Measurements from ENCODE around the gene LENEP.

The LENEP gene

GRCh38 chr1:154961207-154962155 is 31.9 kb upstream of the LENEP start, which contains the start of gene PYGO2:
Gene PYGO2 (minus strand): TSS chr1:154961782. CDS start chr1:154961576, 206 bp downstream.
- H3K27ac ChIP-seq = peak within 1 kb of the TSS; percentile 97
- DNase-seq (ENCODE audit: low spot score) = peak; percentile 90
- peak within 1 kb of the TSS; percentile 78 for H3K4me3 ChIP-seq
- TF ChIP-seq, protein P1, sequence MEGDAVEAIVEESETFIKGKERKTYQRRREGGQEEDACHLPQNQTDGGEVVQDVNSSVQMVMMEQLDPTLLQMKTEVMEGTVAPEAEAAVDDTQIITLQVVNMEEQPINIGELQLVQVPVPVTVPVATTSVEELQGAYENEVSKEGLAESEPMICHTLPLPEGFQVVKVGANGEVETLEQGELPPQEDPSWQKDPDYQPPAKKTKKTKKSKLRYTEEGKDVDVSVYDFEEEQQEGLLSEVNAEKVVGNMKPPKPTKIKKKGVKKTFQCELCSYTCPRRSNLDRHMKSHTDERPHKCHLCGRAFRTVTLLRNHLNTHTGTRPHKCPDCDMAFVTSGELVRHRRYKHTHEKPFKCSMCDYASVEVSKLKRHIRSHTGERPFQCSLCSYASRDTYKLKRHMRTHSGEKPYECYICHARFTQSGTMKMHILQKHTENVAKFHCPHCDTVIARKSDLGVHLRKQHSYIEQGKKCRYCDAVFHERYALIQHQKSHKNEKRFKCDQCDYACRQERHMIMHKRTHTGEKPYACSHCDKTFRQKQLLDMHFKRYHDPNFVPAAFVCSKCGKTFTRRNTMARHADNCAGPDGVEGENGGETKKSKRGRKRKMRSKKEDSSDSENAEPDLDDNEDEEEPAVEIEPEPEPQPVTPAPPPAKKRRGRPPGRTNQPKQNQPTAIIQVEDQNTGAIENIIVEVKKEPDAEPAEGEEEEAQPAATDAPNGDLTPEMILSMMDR (IDR thresholded peaks at IDR 0.05) = peak; percentile 35

DNA sequence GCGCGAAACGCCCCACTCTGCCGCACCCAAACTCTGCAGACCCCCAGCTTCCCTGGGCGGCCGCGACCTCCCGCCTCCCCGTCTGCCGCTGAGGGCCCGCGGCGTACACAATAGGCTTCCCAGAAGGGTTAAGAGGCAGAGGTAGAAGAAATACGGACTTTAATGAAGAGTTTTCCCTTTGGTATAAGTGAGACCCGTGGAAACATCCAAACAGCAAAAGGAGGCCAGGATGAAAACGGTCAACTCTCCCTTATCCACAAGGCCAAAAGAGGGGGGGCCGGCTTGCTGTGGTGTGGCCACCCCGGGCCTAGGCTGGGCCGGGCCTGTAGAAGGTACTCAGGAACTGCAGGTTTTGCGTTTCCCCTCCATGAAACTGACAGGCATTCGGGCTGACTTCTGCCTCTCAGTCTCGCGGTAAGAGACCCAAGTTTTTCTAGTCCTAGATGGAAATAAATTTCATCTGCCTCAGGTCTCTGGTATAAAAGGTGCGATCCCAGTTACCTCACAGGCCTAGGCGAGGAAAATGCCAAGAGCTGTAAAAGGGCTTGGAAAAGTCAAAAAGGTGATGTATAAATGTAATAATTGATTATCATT is 31.1 kb upstream of the LENEP start:
- TF ChIP-seq, protein P1 (IDR thresholded peaks at IDR 0.05) = no peak
- DNase-seq (ENCODE audit: low spot score) = no peak
- Histone ChIP-seq H3K27ac (peak overlapping the region; percentile 97), H3K4me3 (peak overlapping the region; percentile 78)

- Histone ChIP-seq H3K27ac (peak overlapping the region; percentile 97), H3K4me3 (peak overlapping the region; percentile 78)
- no peak for DNase-seq (ENCODE audit: low spot score)
- TF ChIP-seq, protein P1 (IDR thresholded peaks at IDR 0.05) = no peak
Observed at GRCh38 chr1:154962795-154963330, 30.5 kb upstream of the LENEP start.

- peak overlapping the region in 1 of 2 donors; percentile 97 for H3K27ac ChIP-seq
- no peak for DNase-seq (ENCODE audit: low spot score)
- TF ChIP-seq, protein P1 (IDR thresholded peaks at IDR 0.05) = no peak
- H3K4me3 ChIP-seq = no peak overlapping the region
Observed at GRCh38 chr1:154963643-154964042, 29.7 kb upstream of the LENEP start.

GRCh38 chr1:154964359-154964758 is 29.0 kb upstream of the LENEP start:
- no peak for DNase-seq (ENCODE audit: low spot score)
- H3K4me3 ChIP-seq = no peak overlapping the region
- H3K27ac ChIP-seq = no peak overlapping the region
- TF ChIP-seq, protein P1 (IDR thresholded peaks at IDR 0.05) = no peak

GRCh38 chr1:154966111-154966510 is 27.3 kb upstream of the LENEP start:
- DNase-seq (ENCODE audit: low spot score) = no peak

More at GRCh38 chr1:154966111-154966510, 27.3 kb upstream of the LENEP start:
- Histone ChIP-seq H3K4me3 (no peak overlapping the region), H3K27ac (peak overlapping the region in 1 of 2 donors; percentile 29)
- TF ChIP-seq, protein P1 (IDR thresholded peaks at IDR 0.05) = no peak
